HepG2 (cell line): ENCODE measurements around the gene RIPK1. TPM values are rescaled to one million over a fixed set of nuclear protein-coding genes. Genes with fewer than 3 reads are reported as not detected.
A peak's percentile ranks its signal among the peaks of the same experiment; 100 is the strongest.

Source experiments
- CEBPG ChIP-seq: IDR thresholded peaks from 2 replicates; pipeline ENCODE4 v1.6.1; 2016
- CENPX ChIP-seq: sonication (generic); formaldehyde crosslinking; IDR thresholded peaks from 2 replicates; pipeline ENCODE4 v1.9.0; 2021; ENCODE audit warnings: mild to moderate bottlenecking, missing genetic modification reagents, moderate library complexity
- ESRRA ChIP-seq: sonication (generic); formaldehyde crosslinking; IDR thresholded peaks from 2 replicates; pipeline ENCODE4 v1.5.1; 2020; ENCODE audit warnings: mild to moderate bottlenecking, low read depth, missing genetic modification reagents
- FOXA1 ChIP-seq, 2 experiments: fragments of 450-650 bp in 1 of 2; sonication (generic) in 1 of 2; formaldehyde crosslinking in 1 of 2; IDR thresholded peaks; 2 replicates each; pipeline versions ENCODE4 v1.4.0 to v1.6.1; 2016 to 2020; ENCODE audit warnings: missing genetic modification reagents in 1 of 2
- GABPA ChIP-seq, 2 experiments: IDR thresholded peaks; 2 replicates each; pipeline ENCODE4 v1.6.1; 2011 to 2016; ENCODE audit warnings: low read depth in 2 of 2, low read length in 1 of 2, missing biosample characterization in 1 of 2, missing genetic modification characterization in 1 of 2
- KDM1A ChIP-seq: IDR thresholded peaks from 2 replicates; pipeline ENCODE4 v1.6.1; 2016; ENCODE audit warnings: missing compliant biosample characterization
- MEIS1 ChIP-seq: sonication (generic); formaldehyde crosslinking; IDR thresholded peaks from 2 replicates; pipeline ENCODE4 v1.9.0; 2021; ENCODE audit warnings: mild to moderate bottlenecking, missing genetic modification reagents, moderate library complexity, borderline replicate concordance
- NFKB2 ChIP-seq: sonication (generic); formaldehyde crosslinking; IDR thresholded peaks from 2 replicates; pipeline ENCODE4 v1.4.0; 2020; ENCODE audit warnings: missing genetic modification reagents, borderline replicate concordance
- NR2F6 ChIP-seq, 2 experiments: IDR thresholded peaks; 2 replicates each; pipeline ENCODE4 v1.6.1; 2016; ENCODE audit warnings: antibody characterized with exemption in 1 of 2, mild to moderate bottlenecking in 1 of 2
- PTBP1 ChIP-seq: fragments of 200-400 bp; formaldehyde crosslinking; IDR thresholded peaks from 2 replicates; pipeline ENCODE4 v1.6.1; 2018; ENCODE audit warnings: low read length, low read depth; ENCODE audit not compliant: poor library complexity, severe bottlenecking
- ZMAT3 ChIP-seq: sonication (generic); formaldehyde crosslinking; conservative IDR thresholded peaks from 2 replicates; pipeline ENCODE4 v1.7.0; 2021; ENCODE audit warnings: missing genetic modification reagents
- ZNF224 ChIP-seq: sonication (generic); formaldehyde crosslinking; IDR thresholded peaks from 2 replicates; pipeline ENCODE4 v1.5.0; 2020; ENCODE audit warnings: mild to moderate bottlenecking, missing genetic modification reagents
- ZNF230 ChIP-seq: sonication (generic); formaldehyde crosslinking; IDR thresholded peaks from 2 replicates; pipeline ENCODE4 v1.4.0; 2020; ENCODE audit warnings: mild to moderate bottlenecking, missing genetic modification reagents
- ZNF253 ChIP-seq: sonication (generic); formaldehyde crosslinking; IDR thresholded peaks from 2 replicates; pipeline ENCODE4 v1.8.0; 2022; ENCODE audit warnings: mild to moderate bottlenecking, missing genetic modification reagents, borderline replicate concordance
- ZNF501 ChIP-seq: sonication (generic); formaldehyde crosslinking; IDR thresholded peaks from 2 replicates; pipeline ENCODE4 v1.5.1; 2020; ENCODE audit warnings: mild to moderate bottlenecking, moderate library complexity, missing genetic modification reagents
- ZNF563 ChIP-seq: sonication (generic); formaldehyde crosslinking; IDR thresholded peaks from 2 replicates; pipeline ENCODE4 v1.8.0; 2022; ENCODE audit warnings: mild to moderate bottlenecking, moderate library complexity, missing genetic modification reagents
- ZSCAN29 ChIP-seq: sonication (generic); formaldehyde crosslinking; conservative IDR thresholded peaks from 2 replicates; pipeline ENCODE4 v1.4.0; 2020; ENCODE audit warnings: mild to moderate bottlenecking, missing genetic modification reagents
- ZZZ3 ChIP-seq: sonication (generic); formaldehyde crosslinking; IDR thresholded peaks from 2 replicates; pipeline ENCODE4 v1.4.0; 2020; ENCODE audit warnings: missing genetic modification reagents, mild to moderate bottlenecking, borderline replicate concordance
- polyA plus RNA-seq, 8 experiments: library from polyadenylated mRNA; depleted of rRNA in 3 of 8; stranded (reverse) in 7 of 8; unstranded in 1 of 8; fragments of >200 nt; fragmentation: Illumina TruSeq in 4 of 8; extraction: Trizol in 4 of 8; gene quantifications; 2 replicates each; pipeline versions ENCODE4 v1.2.1 to v1.2.3, GENCODE V29; 2011 to 2016; ENCODE audit warnings: low read depth in 4 of 8, missing spikeins in 1 of 8, mixed read lengths in 1 of 8; ENCODE audit not compliant: insufficient read depth in 1 of 8
- total RNA-seq, 5 experiments: library from RNA; depleted of rRNA; stranded (reverse); fragments of >200 nt; fragmentation: Illumina TruSeq; extraction: Trizol; gene quantifications; 2 replicates each; pipeline ENCODE4 v1.2.3, GENCODE V29; 2016; ENCODE audit warnings: low read depth in 1 of 5
- TF ChIP-seq, protein P1 (sequence below): sonication (generic); formaldehyde crosslinking; IDR thresholded peaks from 2 replicates; pipeline ENCODE4 v1.8.0; 2023; ENCODE audit warnings: mild to moderate bottlenecking, missing genetic modification reagents
- TF ChIP-seq, protein P2 (sequence below): sonication (generic); formaldehyde crosslinking; IDR thresholded peaks from 2 replicates; pipeline ENCODE4 v1.5.1; 2020; ENCODE audit warnings: mild to moderate bottlenecking, moderate library complexity, missing genetic modification reagents
- TF ChIP-seq, protein P3 (sequence below): IDR thresholded peaks from 2 replicates; pipeline ENCODE4 v1.6.1; 2018; ENCODE audit warnings: missing genetic modification reagents, mild to moderate bottlenecking, missing compliant biosample characterization
- TF ChIP-seq, protein P4 (sequence below): sonication (generic); formaldehyde crosslinking; IDR thresholded peaks from 2 replicates; pipeline ENCODE4 v1.4.0; 2020; ENCODE audit warnings: missing genetic modification reagents, mild to moderate bottlenecking, borderline replicate concordance

The RIPK1 gene
- total and polyA plus RNA-seq, 2 of the 13 experiments (the other 11 are each of a cell fraction or from before 2014, with no cell fraction given): 9.0 to 10.3 TPM

DNA sequence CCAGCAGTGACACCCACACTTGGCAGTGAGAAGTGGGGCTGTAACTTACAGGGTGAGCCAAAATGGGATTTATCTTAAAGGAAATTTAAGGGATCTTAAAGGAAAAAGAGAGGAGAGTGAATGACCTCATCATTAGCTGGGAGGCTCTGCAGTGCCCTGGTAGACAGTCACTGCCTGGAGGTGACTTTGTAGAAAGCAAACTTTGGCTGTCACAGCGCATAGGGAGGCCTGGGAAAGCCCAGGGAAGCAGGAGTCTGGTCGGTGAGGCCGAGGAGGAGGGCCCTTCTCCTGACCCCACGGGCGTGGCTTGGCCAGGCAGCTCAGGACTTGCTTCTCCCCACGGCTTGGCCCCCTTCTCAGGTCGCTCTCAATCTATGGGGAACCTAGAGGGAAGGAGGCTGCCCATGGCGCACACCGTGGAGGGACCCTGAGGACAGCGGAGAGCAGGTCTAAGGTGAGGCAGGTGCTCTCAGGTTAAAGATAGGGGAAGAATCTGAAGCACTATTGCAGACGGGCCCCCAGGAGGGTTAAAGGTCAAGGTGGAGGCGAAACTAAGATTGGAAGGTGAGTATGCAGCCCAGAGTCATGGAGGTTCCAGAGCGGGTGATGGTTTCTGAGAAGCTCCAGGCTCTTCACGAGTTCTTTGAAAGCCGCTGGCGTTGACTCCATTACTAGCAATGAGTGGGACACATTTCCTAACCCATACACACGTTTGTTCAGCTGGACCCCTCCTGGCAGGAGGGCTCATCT lies 15.6 kb upstream of the RIPK1 start (continued):
- TF ChIP-seq ZSCAN29 (CRISPR knock-in tag): 0 out of 2 replicates have a peak, but pooled peaks have one; percentile 16
- 0 out of 2 replicates have a peak, but pooled peaks have one; percentile 35 for TF ChIP-seq MEIS1 (CRISPR knock-in tag)
- no peak for TF ChIP-seq FOXA1 (IDR thresholded peaks at IDR 0.05)
- peak; percentile 22 for TF ChIP-seq FOXA1 (CRISPR knock-in tag; IDR thresholded peaks at IDR 0.05)
- 0 out of 2 replicates have a peak, but pooled peaks have one; percentile 53 for TF ChIP-seq ZZZ3
- TF ChIP-seq PTBP1: peak; percentile 21
- no peak for TF ChIP-seq ZMAT3 (CRISPR knock-in tag)
- TF ChIP-seq, protein P1, sequence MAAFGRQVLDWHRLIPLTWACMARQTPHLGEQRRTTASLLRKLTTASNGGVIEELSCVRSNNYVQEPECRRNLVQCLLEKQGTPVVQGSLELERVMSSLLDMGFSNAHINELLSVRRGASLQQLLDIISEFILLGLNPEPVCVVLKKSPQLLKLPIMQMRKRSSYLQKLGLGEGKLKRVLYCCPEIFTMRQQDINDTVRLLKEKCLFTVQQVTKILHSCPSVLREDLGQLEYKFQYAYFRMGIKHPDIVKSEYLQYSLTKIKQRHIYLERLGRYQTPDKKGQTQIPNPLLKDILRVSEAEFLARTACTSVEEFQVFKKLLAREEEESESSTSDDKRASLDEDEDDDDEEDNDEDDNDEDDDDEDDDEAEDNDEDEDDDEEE: 0 out of 2 replicates have a peak, but pooled peaks have one; percentile 27
- TF ChIP-seq, protein P2, sequence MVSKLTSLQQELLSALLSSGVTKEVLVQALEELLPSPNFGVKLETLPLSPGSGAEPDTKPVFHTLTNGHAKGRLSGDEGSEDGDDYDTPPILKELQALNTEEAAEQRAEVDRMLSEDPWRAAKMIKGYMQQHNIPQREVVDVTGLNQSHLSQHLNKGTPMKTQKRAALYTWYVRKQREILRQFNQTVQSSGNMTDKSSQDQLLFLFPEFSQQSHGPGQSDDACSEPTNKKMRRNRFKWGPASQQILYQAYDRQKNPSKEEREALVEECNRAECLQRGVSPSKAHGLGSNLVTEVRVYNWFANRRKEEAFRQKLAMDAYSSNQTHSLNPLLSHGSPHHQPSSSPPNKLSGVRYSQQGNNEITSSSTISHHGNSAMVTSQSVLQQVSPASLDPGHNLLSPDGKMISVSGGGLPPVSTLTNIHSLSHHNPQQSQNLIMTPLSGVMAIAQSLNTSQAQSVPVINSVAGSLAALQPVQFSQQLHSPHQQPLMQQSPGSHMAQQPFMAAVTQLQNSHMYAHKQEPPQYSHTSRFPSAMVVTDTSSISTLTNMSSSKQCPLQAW (CRISPR knock-in tag): peak; percentile 37; the same call in 1 of the 2 replicates
- TF ChIP-seq CEBPG (CRISPR knock-in tag): peak; percentile 29
- 0 out of 2 replicates have a peak, but pooled peaks have one; percentile 66 for TF ChIP-seq ZNF230 (CRISPR knock-in tag)
- TF ChIP-seq NR2F6 (IDR thresholded peaks at IDR 0.05): peak; percentile 71
- TF ChIP-seq NR2F6 (CRISPR knock-in tag; IDR thresholded peaks at IDR 0.05): peak; percentile 7; the same call in 1 of the 2 replicates
- TF ChIP-seq ESRRA (CRISPR knock-in tag): peak; percentile 33
- TF ChIP-seq ZNF224 (CRISPR knock-in tag): no peak
- 0 out of 2 replicates have a peak, but pooled peaks have one; percentile 14 for TF ChIP-seq ZNF253 (CRISPR knock-in tag)
- TF ChIP-seq, protein P3, sequence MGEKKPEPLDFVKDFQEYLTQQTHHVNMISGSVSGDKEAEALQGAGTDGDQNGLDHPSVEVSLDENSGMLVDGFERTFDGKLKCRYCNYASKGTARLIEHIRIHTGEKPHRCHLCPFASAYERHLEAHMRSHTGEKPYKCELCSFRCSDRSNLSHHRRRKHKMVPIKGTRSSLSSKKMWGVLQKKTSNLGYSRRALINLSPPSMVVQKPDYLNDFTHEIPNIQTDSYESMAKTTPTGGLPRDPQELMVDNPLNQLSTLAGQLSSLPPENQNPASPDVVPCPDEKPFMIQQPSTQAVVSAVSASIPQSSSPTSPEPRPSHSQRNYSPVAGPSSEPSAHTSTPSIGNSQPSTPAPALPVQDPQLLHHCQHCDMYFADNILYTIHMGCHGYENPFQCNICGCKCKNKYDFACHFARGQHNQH (CRISPR knock-in tag): peak; percentile 15; the same call in 1 of the 2 replicates
- TF ChIP-seq ZNF563 (CRISPR knock-in tag): 0 out of 2 replicates have a peak, but pooled peaks have one; percentile 41
- no peak for TF ChIP-seq GABPA (IDR thresholded peaks at IDR 0.05; ENCODE audit: low read depth, low read length)
- peak; percentile 7; the same call in 1 of the 2 replicates for TF ChIP-seq GABPA (CRISPR knock-in tag; IDR thresholded peaks at IDR 0.05; ENCODE audit: low read depth)
- 0 out of 2 replicates have a peak, but pooled peaks have one; percentile 30 for TF ChIP-seq ZNF501 (CRISPR knock-in tag)
- no peak for TF ChIP-seq NFKB2 (CRISPR knock-in tag)
- TF ChIP-seq KDM1A (CRISPR knock-in tag): 0 out of 2 replicates have a peak, but pooled peaks have one; percentile 9
- TF ChIP-seq CENPX (CRISPR knock-in tag): no peak
- TF ChIP-seq, protein P4, sequence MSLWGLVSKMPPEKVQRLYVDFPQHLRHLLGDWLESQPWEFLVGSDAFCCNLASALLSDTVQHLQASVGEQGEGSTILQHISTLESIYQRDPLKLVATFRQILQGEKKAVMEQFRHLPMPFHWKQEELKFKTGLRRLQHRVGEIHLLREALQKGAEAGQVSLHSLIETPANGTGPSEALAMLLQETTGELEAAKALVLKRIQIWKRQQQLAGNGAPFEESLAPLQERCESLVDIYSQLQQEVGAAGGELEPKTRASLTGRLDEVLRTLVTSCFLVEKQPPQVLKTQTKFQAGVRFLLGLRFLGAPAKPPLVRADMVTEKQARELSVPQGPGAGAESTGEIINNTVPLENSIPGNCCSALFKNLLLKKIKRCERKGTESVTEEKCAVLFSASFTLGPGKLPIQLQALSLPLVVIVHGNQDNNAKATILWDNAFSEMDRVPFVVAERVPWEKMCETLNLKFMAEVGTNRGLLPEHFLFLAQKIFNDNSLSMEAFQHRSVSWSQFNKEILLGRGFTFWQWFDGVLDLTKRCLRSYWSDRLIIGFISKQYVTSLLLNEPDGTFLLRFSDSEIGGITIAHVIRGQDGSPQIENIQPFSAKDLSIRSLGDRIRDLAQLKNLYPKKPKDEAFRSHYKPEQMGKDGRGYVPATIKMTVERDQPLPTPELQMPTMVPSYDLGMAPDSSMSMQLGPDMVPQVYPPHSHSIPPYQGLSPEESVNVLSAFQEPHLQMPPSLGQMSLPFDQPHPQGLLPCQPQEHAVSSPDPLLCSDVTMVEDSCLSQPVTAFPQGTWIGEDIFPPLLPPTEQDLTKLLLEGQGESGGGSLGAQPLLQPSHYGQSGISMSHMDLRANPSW (CRISPR knock-in tag): no peak
